Left renal cortex interstitium (tissue), 4 donors: Measurements from ENCODE around the gene IARS2. TPM values are rescaled to one million over a fixed set of nuclear protein-coding genes. Genes with fewer than 3 reads are reported as not detected.
"Not testable (repeated sequence)": the region's sequence is repeated elsewhere in the genome, so short reads cannot be mapped to it uniquely, and the experiment has no call there.

Experiments used
- DNase-seq, 4 donors: peaks; one replicate each; pipeline ENCODE4 v3.0.0-alpha.2; 2013; ENCODE audit warnings: low read depth in 4 of 4, low spot score in 2 of 4, missing footprints in 1 of 4
- polyA plus RNA-seq, 4 donors: library from polyadenylated mRNA; unstranded; fragments of 120-200 nt; gene quantifications; one replicate each; pipeline ENCODE4 v1.2.1, GENCODE V29; 2013; ENCODE audit not compliant: insufficient read length in 4 of 4

Gene IARS2
- polyA plus RNA-seq: 100 to 1,000 TPM in 1 of 4 donors, 10 to 100 TPM in 3; 77.9 to 101 (median 88.6) TPM

- DNase-seq: peak; percentile 52 to 73 (median 66)
Measured at GRCh38 chr1:220094016-220094911, at the start of gene IARS2. Gene IARS2, plus strand, starts transcription at chr1:220094132. Its CDS starts 85 bp downstream, at chr1:220094217.

- no peak for DNase-seq
Measured at GRCh38 chr1:220044678-220045355, 49.1 kb upstream of the IARS2 start.

GRCh38 chr1:220045356-220046051, 48.4 kb upstream of the IARS2 start:
- peak; percentile 0 to 15 (median 7) for DNase-seq

- DNase-seq: peak; percentile 70 to 92 (median 87)
Measured at GRCh38 chr1:220046052-220046930, 47.6 kb upstream of the IARS2 start, which contains the start of gene EPRS1. Gene EPRS1, minus strand, starts transcription at chr1:220046505. Its CDS starts 117 bp downstream, at chr1:220046388.

- DNase-seq: no peak
Measured at GRCh38 chr1:220056374-220056773, 37.6 kb upstream of the IARS2 start.

- DNase-seq: no peak
Measured at GRCh38 chr1:220060876-220061275, 33.1 kb upstream of the IARS2 start.

GRCh38 chr1:220062629-220063028, 31.3 kb upstream of the IARS2 start:
- DNase-seq: no peak

- no peak for DNase-seq
Measured at GRCh38 chr1:220067269-220068204, 26.4 kb upstream of the IARS2 start.

GRCh38 chr1:220076861-220077762, 16.8 kb upstream of the IARS2 start:
- DNase-seq: no peak

GRCh38 chr1:220077887-220078286, 16.0 kb upstream of the IARS2 start:
- no peak for DNase-seq

- no peak for DNase-seq
Measured at GRCh38 chr1:220084460-220084859, 9.5 kb upstream of the IARS2 start.

- DNase-seq: not testable (repeated sequence)
Measured at GRCh38 chr1:220086261-220086686, 7.7 kb upstream of the IARS2 start.

- DNase-seq: peak; percentile 89 to 99 (median 96)
Measured at GRCh38 chr1:220089650-220090556, 4.0 kb upstream of the IARS2 start, which contains the start of gene BPNT1. Gene BPNT1, minus strand, starts transcription at chr1:220089788. Its CDS starts 9,942 bp downstream, at chr1:220079846.

- DNase-seq: no peak
Measured at GRCh38 chr1:220092694-220093093, 1.2 kb upstream of the IARS2 start.

- no peak for DNase-seq
Measured at GRCh38 chr1:220093361-220094015, 444 bp upstream of the IARS2 start.

- DNase-seq: no peak
Measured at GRCh38 chr1:220099826-220100225, 5.9 kb downstream of the IARS2 start.
